A549 treated with CORT108297 at 1 μM for 4 hours (cell line): ENCODE measurements around the gene DHRS7. TPM values are rescaled to one million over a fixed set of nuclear protein-coding genes. Genes with fewer than 3 reads are reported as not detected.

Source experiments
- total RNA-seq: library from RNA; stranded (reverse); fragments of 200-300 nt; extraction: Qiagen RNA extraction; gene quantifications from 5 replicates; pipeline ENCODE4 v1.2.3, GENCODE V29; 2022

The DHRS7 gene, protein sequence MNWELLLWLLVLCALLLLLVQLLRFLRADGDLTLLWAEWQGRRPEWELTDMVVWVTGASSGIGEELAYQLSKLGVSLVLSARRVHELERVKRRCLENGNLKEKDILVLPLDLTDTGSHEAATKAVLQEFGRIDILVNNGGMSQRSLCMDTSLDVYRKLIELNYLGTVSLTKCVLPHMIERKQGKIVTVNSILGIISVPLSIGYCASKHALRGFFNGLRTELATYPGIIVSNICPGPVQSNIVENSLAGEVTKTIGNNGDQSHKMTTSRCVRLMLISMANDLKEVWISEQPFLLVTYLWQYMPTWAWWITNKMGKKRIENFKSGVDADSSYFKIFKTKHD
- total RNA-seq = 77.7 to 89.9 TPM (median 80.5 TPM) in 5 replicates

DNA sequence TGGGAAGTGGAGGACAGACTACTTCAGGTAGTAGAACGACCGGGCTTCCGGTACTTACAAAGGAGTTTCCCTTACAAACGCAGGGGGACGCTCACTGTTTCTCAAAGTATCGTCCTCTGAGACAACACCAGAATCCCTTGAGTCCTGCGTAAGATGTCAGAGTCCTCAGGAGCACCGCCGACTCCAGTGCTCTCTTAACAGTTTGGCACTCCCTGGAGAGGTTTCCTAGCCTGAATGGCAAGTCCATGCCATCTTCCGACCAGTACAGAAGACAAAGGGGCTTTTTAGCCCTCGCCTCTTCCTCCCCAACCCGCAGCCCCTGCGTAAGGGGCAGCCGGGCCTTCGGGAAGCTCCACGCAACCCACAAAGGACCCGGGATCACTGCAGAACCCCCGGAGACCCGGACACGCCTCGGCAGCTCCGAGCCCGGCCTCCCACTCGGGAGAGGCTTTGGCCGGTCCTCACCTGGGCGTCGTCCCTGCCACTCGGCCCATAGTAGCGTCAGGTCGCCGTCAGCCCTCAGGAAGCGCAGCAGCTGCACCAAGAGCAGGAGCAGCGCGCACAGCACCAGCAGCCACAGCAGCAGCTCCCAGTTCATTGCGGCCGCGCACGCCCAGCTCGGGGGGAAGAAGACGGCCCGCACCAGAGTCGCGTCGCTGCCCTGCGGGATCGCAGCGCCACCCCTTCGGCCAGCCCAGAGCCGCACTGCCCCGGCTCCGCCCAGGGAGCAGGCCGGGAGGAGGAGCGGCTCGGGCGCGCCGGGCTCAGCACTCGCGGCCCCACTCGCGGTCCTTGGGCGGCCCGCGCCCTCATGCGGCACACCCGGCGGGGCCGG lies at the start of gene DHRS7:
Gene DHRS7, minus strand, starts transcription at position 687 of the 835 bp plus-strand sequence. Its CDS starts 89 bp downstream, at position 598.

Other genes with a start within 250 kb of the DHRS7 start
- not detected in 5 replicates for gene LRRC9, start 245.3 kb downstream of the DHRS7 start, total RNA-seq
- gene PCNX4, start 73.5 kb downstream of the DHRS7 start, total RNA-seq = 27.3 to 44.0 TPM (median 28.6 TPM) in 5 replicates
- gene PPM1A, start 83.8 kb upstream of the DHRS7 start, total RNA-seq = 33.9 to 44.6 TPM (median 36.9 TPM) in 5 replicates